ENCODE data around the gene FLACC1.
A peak's percentile ranks its signal among the peaks of the same experiment; 100 is the strongest.
"Not testable (repeated sequence)": the region's sequence is repeated elsewhere in the genome, so short reads cannot be mapped to it uniquely, and the experiment has no call there.

The FLACC1 gene, protein sequence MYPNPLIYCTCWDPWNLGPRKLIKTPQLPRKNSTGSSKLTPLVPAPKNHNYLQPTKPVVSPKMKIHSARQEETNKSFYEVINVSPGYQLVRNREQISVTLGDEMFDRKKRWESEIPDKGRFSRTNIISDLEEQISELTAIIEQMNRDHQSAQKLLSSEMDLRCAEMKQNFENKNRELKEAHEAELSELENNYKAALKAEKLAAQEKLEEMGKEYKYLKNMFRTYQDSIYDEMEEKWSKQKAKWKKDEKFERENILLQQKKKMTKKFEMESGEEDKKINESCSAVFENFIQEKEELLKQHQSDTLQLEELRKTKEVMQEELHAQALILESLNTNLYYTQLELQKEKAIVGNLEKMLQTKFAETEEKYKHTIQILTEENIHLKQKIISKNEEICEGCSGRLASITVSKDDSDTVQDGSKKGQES

DNA sequence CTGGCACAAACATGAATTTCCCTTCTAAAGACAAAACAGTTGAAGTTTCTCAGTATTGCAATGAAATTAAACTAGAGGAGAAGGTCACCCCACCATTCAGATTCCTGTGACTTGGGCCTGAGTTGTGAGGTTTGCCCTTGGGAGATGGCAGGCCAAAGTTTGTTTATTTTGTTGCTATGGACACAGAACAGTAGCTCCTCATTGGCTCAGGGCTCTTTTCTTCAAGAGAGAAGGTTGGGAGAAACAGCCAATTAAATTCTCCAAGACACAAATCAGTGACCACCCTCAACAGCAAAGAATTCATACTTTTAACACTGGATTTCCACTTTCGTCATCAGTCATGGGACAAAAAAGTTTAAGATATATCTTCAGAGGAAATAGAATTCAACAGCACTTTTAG lies at the start of gene FLACC1:
Gene FLACC1, minus strand, starts transcription at position 125 of the 400 bp plus-strand sequence. CDS start 5,941 bp downstream, outside the sequence.
- DNase-seq, result peak; percentile 7

DNA sequence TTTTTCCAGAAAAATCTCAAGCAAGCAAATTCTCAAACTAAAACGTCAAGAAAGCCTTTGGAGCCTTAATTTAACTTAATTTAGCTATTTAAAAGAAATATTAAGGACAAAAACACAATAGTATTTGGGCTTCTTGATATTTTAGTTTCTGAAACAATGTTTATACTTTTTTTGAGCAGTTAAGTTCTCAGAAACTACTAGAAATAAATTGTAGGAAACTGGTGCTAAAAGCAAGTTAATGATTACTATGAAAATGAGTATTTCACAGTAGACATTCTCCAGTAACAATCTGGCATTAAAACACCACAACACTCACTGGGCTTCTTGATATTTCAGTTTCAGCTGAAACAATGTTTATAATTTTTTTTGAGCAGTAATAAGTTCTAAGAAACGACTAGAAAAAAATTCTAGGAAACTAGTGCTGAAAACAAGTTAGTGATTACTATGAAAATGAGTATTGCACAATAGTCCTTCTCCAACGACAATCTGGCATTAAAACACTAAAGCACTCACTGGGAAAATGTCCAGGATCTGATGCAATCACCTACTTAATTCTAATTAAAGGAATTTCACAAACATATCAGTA lies 49.0 kb upstream of the FLACC1 start:
- no peak for DNase-seq

DNA sequence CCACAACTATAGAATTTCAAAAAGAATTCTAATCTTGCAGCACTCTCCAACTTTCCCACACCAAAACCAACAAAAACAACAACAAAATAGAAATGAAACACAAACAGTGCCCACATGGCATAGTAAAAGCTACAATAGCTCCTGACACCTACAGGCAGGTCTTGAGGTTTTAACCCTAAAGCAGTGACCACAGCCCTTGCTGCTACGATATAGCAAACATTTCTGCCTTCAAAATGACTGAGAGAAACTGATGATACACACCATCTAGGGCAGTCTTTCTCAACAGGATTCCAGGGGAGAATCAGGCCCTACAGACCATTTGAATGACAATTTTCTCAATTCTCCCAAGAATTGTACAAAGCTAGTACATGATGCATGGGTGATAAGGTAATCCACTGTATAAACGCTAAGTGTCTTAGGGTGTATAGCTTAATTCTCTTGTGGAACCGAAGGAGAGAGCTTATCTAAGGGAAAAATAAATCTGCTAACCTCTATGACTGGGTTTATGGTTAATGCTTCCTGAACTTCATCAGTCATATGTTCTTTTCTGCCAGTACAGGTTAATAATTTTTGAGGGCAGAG lies 47.6 kb upstream of the FLACC1 start:
- DNase-seq, result no peak

DNA sequence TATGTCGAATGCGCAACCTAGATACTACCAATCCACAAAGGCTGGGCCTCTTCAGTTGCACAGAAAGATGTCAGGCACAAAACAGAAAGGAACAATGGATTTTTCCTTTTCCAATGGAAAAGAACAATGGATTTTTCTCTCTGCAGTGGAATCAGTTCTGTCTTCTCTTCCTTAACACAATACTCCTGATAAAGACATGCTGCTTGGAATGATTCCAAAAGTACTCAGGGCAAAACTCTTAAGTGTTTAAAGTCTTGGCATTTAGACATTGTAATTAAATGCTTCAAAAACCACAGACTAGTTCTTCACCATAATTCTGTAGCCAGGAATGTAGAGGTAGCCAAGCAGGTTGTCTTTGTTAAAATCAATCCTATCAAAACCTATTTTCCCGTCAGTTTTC lies 46.7 kb upstream of the FLACC1 start:
- DNase-seq, result no peak

DNA sequence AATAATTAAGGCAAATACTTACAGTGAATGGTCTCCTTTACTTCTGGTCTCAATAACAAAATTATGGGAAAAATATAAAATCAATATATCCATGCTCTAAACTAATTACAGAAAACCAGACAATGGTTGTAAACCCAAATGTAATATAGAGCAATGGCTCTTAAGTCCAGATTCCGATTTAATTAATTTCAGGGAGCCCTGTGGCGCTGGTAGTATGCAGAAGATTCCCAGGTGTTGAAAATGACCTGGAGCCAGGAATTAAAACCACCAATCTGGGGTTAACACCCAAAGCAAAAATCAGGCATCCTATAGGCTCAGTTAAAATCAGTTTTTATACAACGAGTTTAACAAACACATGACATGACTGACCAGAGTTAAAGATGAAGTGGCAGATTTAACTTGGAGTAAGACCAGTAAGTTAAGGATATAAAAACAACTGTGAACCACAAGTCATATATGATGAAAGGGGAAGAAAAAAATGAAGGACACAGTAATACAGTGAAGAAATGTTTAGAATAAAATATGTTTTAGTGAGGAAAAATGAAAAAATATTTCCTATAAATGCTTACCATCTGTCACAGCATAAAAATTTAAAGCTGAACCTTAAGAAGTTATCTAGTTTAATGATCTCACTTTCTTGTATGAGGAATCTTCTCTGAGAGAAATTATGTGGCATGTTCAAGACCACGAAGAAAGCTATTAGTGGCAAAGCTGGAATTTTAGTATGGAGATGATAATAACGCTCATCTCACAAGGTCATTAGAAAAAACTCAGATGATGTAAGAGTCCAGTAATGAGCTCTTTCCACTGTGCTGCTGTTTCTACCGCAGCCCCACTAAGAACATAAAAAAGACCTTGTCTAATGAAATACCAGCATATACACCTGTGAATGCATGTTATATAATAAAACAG lies 45.8 kb upstream of the FLACC1 start:
- no peak for DNase-seq

DNA sequence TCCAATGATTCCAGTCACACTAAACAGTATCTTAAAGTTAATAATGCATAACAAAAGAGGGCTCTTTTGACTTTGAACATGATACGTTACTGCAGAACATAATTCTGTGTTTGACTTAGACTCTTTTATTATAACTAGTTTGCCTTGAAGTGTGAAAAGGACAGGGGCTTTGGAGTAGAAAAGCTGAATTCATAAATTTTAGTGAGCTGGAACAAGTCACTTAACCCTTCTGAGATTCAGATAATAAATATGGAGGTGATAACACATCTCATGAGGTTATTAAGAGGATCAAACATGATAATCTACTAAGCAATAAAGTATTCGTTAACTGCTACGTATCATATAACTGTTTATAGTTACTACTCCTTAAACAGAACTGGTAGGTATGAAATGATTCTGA lies 44.7 kb upstream of the FLACC1 start:
- DNase-seq, result no peak

DNA sequence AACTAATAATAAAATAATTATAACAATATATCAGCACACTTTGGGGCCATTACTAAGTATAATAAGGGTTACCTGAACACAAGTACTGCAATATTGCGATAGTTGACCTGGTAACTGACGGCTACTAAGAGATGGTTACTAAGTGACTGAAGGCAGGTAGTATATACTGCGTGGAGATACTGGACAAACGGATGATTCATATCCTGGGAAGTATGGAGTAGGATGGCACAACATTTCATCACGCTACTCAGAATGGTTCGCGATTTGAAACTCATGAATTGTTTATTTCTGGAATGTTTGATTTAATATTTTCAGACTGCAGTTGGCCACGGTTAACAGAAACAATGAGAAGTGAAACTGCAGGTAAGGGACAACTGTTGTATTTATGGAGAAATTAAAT lies 39.5 kb upstream of the FLACC1 start:
- no peak for DNase-seq

DNA sequence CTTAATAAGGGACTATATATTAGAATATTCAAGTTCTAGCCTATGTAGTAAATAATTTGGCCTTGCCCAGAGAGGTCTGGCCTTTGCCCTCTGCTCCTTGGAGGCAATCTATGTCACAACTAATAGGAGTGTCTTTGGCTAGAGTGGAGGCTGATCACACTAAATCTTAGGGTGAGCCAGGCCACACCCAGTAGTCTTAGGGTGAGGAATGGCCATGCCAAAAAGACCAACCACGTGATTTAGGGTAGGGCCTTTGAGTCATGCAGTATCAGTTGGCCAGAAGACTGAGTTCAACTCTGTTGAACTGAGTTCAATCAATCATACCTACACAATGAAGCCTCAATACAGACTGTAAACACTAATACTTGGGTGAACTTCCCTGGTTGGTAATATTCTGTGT lies 26.0 kb upstream of the FLACC1 start:
- no peak for DNase-seq

DNA sequence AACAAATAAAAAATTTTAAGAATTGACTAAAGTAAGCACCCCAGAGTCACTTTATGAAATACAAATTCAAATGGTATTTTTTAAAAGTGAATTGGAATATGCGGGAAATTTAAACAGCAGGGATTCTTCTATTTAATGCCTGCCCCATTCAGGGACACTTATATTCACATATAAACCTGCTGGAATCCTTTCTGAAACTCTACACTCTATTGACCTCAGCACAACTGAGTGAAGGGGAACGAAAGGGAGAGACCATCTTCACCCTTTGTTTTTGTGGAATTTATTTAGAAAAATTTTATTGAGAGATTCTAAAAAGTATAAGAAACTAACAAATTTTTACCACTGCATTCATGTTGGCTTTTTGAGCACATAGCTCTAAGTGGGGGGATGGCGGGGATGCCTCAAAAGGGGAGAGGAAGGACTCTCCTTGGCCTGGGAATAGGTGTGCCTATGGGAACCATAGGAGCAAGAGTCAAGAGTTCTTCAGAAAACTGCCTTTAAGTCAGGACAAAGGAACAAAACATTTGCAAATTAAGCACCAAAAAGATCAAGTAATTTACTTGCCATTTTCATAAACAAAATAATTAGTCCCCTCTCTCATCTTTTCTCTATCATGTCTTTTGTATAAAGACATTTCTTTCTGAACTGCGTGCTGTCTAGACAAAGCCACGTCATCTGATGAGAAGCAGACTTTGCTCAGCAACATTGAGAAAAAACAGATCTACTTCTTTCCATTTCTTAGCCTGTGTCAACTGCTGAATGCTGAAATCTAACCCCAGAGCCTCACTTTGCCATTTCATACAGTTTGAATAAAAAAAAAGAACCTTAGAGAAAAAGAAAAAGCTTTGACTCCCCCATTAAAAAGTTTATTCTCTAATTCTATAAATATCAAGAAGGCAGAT lies 21.6 kb upstream of the FLACC1 start:
- DNase-seq, result no peak

DNA sequence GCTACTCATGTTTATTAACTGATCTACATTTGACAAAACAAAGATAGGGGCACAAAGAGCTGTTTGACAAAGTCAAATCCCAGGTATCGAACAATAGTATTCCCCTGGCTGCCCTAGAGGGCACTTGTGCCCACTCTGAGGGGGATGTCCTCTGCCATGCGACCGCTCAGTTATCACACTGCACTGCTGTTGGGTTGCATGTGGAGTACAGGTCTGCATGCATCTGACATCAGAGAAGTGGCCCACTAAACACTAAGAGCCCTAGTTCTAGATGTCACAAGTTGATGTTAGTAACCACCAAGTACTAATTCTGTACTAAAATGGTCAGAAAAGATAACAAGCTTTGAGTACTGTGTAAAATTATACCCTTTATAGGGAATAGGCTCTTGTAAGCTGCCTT lies 20.1 kb upstream of the FLACC1 start:
- DNase-seq, result no peak

DNA sequence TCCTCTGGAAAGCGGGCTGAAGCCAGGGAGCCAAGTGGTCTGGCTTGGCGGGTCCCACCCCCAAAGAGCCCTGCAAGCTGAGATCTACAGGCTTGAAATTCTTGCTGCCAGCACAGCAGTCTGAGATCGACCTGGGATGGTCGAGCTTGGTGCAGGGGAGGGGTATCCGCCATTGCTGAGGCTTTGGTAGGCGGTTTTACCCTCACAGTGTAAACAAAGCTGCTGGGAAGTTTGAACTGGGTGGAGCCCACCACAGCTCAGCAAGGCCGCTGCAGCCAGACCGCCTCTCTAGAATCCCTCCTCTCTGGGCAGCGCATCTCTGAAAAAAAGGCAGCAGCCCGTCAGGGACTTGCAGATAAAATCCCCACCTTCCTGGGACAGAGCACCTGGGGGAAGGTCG lies 12.6 kb upstream of the FLACC1 start:
- no peak for DNase-seq

DNA sequence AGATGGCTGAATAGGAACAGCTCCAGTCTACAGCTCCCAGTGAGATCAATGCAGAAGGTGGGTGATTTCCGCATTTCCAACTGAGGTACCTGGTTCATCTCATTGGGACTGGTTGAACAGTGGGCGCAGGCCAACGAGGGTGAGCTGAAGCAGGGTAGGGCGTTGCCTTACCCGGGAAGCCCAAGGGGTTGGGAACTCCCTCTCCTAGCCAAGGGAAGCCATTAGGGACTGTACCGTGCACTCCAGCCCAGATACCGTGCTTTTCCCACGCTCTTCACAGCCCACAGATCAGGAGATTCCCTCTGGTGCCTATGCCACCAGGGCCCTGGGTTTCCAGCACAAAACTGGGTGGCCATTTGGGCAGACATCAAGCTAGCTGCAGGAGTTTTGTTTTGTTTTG lies 12.2 kb upstream of the FLACC1 start:
- not testable (repeated sequence) for DNase-seq

DNA sequence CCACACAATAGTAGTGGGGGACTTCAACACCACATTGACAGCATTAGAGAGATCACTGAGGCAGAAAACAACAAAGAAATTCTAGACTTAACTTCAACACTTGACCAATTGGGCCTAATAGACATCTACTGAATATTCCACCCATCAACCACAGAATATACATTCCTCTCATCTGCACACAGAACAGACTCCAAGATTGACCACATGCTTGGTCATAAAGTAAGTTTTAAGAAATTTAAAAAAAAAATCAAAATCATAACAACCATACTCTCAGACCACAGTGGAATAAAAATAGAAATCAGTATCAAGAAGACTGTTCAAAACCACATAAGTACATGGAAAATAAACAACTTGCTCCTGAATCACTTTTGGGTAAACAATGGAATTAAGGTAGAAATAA lies 9.0 kb upstream of the FLACC1 start:
- no peak for DNase-seq

DNA sequence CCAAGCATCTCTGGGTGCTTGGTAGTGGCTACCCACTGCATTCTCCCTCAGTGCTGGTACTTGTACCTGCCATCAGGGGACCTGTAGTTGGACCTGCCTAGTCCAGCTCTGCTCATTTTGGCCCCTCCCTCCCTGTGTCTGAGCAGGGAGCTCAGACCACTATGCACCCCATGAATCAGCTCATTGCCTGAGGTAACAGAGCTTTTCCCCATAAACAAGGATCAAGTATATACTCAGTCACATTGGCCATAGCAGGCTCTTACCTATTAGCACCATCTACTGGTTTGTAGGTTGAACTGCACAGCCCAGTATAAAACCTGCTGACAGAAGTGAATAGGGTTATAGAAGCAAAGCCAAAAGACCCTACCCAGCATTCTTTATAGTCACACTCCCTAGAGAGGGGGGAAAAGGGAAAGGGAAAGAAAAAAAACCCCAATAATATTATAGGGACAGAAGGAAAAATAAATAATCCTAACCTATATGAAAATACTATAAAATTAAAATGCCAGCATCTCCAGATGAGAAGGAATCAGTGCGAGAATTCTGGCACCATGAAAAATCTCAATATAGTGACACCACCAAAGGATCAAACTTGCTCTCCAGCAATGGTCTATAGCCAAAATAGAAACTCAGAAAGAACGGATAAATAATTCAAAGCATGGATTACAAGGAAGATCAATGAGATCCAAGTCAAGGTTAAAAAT lies 6.9 kb upstream of the FLACC1 start:
- no peak for DNase-seq

DNA sequence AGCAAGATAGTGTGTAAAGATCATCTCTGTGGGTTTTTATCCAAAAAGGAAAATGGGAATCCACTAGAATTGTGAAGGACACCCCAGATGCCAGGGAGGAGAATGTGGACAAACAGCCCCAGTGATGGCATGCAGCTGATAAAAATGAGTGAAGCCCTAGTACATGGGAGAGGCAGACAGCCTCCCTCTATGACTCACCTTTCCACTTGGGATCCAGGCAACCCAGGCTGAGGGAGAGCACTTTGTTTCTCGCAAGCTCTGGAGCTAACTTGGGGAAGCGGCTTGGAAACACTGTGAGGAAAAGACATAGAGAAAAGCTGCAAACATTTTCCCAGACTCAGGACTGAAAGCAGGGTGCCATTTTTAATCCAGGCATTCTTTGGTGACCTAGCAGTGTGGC lies 5.3 kb upstream of the FLACC1 start:
- DNase-seq, result no peak

DNA sequence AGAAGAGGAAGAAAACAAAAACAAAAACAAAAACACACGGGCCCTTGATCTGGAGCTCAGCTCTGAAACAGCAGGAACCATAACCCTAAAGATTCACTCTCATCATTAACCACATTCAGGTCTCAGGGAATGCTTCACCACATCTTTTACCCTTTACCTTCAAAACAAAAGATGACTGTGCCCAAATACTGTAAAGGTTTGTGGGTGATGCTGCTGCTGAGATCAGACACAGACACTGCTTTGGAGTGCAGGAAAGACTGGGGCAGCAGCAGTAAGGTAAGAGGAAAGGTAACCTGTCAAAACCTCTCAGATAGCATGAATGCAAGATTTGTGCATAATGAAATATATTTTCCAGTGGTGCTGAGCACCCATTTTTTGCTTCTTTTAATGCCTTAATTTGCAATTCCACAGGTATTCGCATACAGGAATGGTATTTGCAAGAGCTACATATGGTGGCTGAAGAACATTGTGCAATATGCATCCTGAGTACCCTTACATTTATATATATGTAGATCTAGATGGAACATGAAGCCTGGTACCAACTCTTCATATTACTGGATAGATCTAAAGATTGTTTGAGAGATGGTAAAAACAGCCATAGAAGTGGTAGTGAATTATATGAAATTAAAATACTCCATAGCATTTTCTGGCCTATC lies 4.1 kb upstream of the FLACC1 start:
- no peak for DNase-seq

DNA sequence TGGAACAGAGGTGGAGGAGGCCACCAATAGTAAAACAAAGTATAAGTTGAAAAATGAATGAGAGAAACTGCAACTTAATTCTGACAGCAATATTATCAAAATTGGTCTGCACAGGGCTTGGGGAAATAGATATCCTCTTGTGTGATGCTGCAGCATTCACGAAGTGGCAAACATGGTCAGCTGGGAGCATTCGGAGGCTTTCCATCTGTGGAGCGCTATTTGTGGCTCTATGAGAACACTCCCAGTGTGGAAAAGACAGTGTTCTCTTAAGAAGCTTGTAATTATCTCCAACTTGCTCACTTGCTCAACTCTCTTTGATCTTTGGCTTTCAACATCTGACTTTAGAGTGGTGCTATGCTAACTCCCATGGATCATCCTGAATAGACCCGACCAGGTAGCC lies 3.1 kb upstream of the FLACC1 start:
- no peak for DNase-seq

DNA sequence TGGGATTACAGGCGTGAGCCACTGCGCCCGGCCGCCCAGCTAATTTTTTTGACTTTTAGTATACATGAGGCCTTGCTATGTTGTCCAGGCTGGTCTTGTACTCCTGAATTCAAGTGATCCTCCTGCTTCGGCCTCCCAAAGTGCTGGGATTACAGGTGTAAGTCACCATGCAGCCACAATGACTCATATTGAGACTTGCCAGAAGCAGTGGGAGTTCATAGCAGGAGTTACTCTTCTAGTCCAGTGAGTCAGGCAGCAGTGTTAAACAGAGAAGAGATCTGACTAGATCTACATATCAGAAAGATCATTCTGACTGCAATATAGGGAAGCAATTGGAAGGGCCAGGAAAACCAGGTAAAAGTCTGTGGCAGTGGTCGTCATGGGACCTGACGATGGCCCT lies 1.5 kb upstream of the FLACC1 start:
- no peak for DNase-seq

DNA sequence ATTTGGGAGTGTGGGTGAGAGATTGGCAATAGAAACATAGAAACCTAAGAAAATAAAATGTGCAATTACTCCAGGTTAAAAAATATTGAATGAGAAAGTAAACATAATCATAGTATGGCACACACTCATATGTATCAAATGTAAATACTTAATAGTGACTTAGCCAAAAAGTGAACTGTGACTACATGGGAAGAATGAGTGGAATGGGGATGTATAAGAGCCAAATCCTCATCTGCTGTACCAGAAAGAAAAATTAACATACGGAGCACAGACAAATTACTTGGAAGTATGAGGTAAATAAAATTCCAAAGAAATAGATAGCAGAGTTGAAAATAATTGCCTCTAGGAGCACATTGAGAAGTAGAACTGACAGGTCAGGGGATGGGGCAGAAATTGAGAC lies 4.0 kb downstream of the FLACC1 start:
- no peak for DNase-seq

DNA sequence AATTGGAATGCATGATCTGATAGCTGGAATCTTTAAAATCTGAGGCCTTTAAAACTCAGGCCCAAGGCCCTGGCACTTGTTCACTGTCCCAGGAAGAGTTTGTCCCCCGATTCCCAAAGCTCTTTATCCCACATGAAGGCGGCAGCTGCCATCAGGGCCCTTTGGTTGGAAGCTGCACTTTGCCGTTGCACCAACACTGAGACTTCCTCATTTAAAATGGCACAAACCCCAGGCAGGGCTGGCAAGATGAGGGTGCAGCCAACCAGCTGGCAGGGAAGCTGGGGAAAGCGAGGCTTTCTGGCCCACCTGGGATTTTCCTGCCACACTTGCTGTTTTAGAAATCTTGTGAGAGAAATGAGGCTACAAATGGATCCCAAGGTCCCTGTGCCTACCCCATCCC lies 6.3 kb downstream of the FLACC1 start:
- DNase-seq, result no peak

DNA sequence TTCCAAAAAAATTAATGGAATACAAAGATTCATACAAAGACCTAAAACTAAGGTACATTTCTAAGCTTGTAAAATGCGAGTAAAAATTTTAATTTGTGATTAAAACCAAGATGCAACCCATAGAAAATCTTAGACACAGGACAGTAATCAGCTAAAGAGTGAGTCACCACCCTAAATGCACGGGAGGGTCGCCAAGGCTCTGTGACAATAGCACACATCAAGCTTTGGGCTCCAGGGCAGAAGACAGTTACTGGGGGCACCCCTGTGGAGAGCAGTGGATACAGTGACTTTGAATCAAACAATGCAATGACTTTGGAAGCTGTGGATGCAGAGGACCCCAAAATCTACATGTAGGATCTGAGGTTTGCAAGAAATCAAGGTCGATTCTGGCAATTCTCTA lies 7.5 kb downstream of the FLACC1 start:
- no peak for DNase-seq

Data from NCI-H510A (cell line).